Hepatocyte (in vitro differentiated cells): ENCODE measurements around the gene NPC2.

Source experiments
- EZH2 ChIP-seq: fragments of 200-600 bp; sonication (generic); IDR thresholded peaks from 2 replicates; pipeline ENCODE4 v1.6.1; 2016; ENCODE audit warnings: antibody characterized with exemption, mild to moderate bottlenecking, borderline replicate concordance
- TF ChIP-seq, protein P1 (sequence below): fragments of 200-600 bp; sonication (generic); IDR thresholded peaks from 2 replicates; pipeline ENCODE4 v1.5.1; 2016; ENCODE audit warnings: antibody characterized with exemption, mild to moderate bottlenecking; ENCODE audit not compliant: poor library complexity

DNA sequence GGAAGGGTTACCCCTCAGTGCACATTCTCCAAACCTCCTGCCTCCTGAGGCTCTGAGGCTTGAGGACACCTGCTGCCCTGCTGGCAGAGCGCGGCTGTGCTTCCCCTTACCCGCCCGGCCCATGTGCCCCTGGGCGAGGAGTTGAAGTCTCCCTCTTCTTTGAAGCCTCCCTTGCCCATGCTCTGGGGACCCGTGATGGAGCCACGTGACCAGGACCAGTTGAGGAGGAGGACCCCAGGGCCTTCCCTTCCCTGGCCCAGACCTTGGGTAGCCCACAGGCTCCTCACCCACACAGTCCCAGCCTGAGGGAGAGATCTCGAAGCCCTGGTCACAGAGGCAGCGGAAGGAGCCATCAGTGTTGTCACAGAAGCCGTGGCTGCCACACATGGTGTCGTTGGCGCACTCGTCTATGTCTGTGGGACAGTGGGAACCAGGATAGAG, 13.3 kb upstream of the NPC2 start:
- TF ChIP-seq, protein P1, sequence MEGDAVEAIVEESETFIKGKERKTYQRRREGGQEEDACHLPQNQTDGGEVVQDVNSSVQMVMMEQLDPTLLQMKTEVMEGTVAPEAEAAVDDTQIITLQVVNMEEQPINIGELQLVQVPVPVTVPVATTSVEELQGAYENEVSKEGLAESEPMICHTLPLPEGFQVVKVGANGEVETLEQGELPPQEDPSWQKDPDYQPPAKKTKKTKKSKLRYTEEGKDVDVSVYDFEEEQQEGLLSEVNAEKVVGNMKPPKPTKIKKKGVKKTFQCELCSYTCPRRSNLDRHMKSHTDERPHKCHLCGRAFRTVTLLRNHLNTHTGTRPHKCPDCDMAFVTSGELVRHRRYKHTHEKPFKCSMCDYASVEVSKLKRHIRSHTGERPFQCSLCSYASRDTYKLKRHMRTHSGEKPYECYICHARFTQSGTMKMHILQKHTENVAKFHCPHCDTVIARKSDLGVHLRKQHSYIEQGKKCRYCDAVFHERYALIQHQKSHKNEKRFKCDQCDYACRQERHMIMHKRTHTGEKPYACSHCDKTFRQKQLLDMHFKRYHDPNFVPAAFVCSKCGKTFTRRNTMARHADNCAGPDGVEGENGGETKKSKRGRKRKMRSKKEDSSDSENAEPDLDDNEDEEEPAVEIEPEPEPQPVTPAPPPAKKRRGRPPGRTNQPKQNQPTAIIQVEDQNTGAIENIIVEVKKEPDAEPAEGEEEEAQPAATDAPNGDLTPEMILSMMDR = no peak
- TF ChIP-seq EZH2 = no peak
